Mesodermal cell (in vitro differentiated cells): ENCODE data around the gene RABEP2.

Experiments used
- H3K27ac ChIP-seq: 2 replicates; pipeline ENCODE4 v1.7.0; 2013; ENCODE audit warnings: mild to moderate bottlenecking, low read depth, low read length, moderate library complexity; ENCODE audit not compliant: severe bottlenecking
- H3K36me3 ChIP-seq: 2 replicates; pipeline ENCODE4 v1.7.1; 2013; ENCODE audit warnings: mild to moderate bottlenecking, low read length, moderate library complexity; ENCODE audit not compliant: control insufficient read depth, insufficient read depth
- H3K4me1 ChIP-seq: one replicate; pipeline ENCODE4 v1.7.1; 2013; ENCODE audit warnings: mild to moderate bottlenecking, low read length; ENCODE audit not compliant: insufficient read depth, control insufficient read depth, poor library complexity, severe bottlenecking
- H3K4me3 ChIP-seq: 2 replicates; pipeline ENCODE4 v1.7.0; 2013; ENCODE audit warnings: low read length, control low read depth, mild to moderate bottlenecking; ENCODE audit not compliant: insufficient read depth, poor library complexity, severe bottlenecking; ENCODE audit errors: extremely low read depth
- H3K9me3 ChIP-seq: 2 replicates; pipeline ENCODE4 v1.7.1; 2013; ENCODE audit warnings: mild to moderate bottlenecking, low read length, moderate library complexity; ENCODE audit not compliant: control insufficient read depth
- WGBS, 2 experiments: methylation state at CpG; one replicate each; pipeline ENCODE4 v1.1.5; 2013; ENCODE audit warnings: missing lambda C conversion rate in 2 of 2; ENCODE audit not compliant: insufficient coverage in 2 of 2; 5-methylcytosine and 5-hydroxymethylcytosine counted together

RABEP2 gene

GRCh38 chr16:28903344-28904042, 21.5 kb downstream of the RABEP2 start:
- peaks cover 6% of the 10 kb centered on the region for H3K36me3 ChIP-seq
- H3K4me3 ChIP-seq: no peak overlapping the region
- 94 to 96% methylated on average over 16 to 24 of the region's 29 CpGs for WGBS, 2 experiments
- no peaks in the 10 kb centered on the region for H3K4me1 ChIP-seq
- no peak overlapping the region for H3K27ac ChIP-seq
- no peaks in the 10 kb centered on the region for H3K9me3 ChIP-seq

DNA sequence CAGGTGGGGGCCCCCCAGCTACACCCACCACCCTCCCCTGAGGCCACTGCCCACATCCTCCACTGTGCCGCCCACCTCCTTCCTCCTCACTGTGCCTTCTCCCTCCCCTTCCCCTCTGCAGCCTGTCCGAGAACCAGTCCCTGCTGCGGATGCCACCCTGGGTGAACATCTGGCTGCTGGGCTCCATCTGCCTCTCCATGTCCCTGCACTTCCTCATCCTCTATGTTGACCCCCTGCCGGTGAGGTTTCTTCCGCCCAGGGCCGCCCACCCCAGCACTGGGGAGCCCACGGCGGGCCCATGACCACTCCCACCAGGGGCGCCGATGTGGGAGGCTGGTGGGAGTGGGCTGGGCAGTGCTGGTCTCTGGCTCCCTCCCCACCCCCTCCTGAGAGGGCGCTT, 22.1 kb downstream of the RABEP2 start:
- Histone ChIP-seq H3K36me3 (no peaks in the 10 kb centered on the region), H3K4me1 (peaks cover 3% of the 10 kb centered on the region), H3K27ac (no peak overlapping the region), H3K4me3 (no peak overlapping the region), H3K9me3 (no peaks in the 10 kb centered on the region)
- 79 to 92% methylated on average over 3 to 4 of the region's 11 CpGs for WGBS, 2 experiments

DNA sequence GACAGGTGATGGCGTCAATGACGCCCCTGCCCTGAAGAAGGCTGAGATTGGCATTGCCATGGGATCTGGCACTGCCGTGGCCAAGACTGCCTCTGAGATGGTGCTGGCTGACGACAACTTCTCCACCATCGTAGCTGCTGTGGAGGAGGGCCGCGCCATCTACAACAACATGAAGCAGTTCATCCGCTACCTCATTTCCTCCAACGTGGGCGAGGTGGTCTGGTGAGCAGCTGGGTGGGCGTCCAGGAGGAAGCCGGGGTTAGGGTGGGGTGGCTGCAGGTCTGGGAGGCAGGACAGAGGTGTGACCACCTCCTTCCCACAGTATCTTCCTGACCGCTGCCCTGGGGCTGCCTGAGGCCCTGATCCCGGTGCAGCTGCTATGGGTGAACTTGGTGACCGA, 23.2 kb downstream of the RABEP2 start:
- Histone ChIP-seq H3K36me3 (no peaks in the 10 kb centered on the region), H3K4me1 (peaks cover 4% of the 10 kb centered on the region), H3K4me3 (no peak overlapping the region), H3K27ac (no peak overlapping the region), H3K9me3 (no peaks in the 10 kb centered on the region)
- 88 to 94% methylated on average over 5 to 8 of the region's 15 CpGs for WGBS, 2 experiments

DNA sequence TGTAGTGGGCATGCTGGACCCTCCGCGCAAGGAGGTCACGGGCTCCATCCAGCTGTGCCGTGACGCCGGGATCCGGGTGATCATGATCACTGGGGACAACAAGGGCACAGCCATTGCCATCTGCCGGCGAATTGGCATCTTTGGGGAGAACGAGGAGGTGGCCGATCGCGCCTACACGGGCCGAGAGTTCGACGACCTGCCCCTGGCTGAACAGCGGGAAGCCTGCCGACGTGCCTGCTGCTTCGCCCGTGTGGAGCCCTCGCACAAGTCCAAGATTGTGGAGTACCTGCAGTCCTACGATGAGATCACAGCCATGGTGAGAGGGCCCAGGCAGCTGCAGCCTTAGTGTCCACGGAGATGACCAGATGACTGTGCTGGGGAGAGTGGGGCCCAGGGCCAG, 24.4 kb downstream of the RABEP2 start:
- Histone ChIP-seq H3K27ac (no peak overlapping the region), H3K36me3 (no peaks in the 10 kb centered on the region), H3K9me3 (no peaks in the 10 kb centered on the region), H3K4me1 (peaks cover 4% of the 10 kb centered on the region), H3K4me3 (no peak overlapping the region)
- WGBS, 2 experiments: 93 to 96% methylated on average over 25 of the region's 25 CpGs

- WGBS, 2 experiments: 95 to 97% methylated on average over 7 to 8 of the region's 11 CpGs
- H3K9me3 ChIP-seq: no peaks in the 10 kb centered on the region
- H3K4me3 ChIP-seq: no peak overlapping the region
- no peaks in the 10 kb centered on the region for H3K36me3 ChIP-seq
- peaks cover 4% of the 10 kb centered on the region for H3K4me1 ChIP-seq
- no peak overlapping the region for H3K27ac ChIP-seq
Measured at GRCh38 chr16:28899882-28900590, 25.0 kb downstream of the RABEP2 start.

GRCh38 chr16:28898942-28899341, 26.1 kb downstream of the RABEP2 start:
- 100% methylated on average over 2 to 3 of the region's 4 CpGs for WGBS, 2 experiments
- H3K27ac ChIP-seq: no peak overlapping the region
- H3K9me3 ChIP-seq: no peaks in the 10 kb centered on the region

GRCh38 chr16:28898266-28898665, 26.8 kb downstream of the RABEP2 start:
- no peak overlapping the region for H3K4me3 ChIP-seq
- WGBS, 2 experiments: 88 to 90% methylated on average over 12 to 14 of the region's 15 CpGs
- no peaks in the 10 kb centered on the region for H3K36me3 ChIP-seq
- peaks cover 4% of the 10 kb centered on the region for H3K4me1 ChIP-seq
- no peak overlapping the region for H3K27ac ChIP-seq
- no peaks in the 10 kb centered on the region for H3K9me3 ChIP-seq

More at GRCh38 chr16:28898942-28899341, 26.1 kb downstream of the RABEP2 start:
- Histone ChIP-seq H3K4me3 (no peak overlapping the region), H3K4me1 (peaks cover 4% of the 10 kb centered on the region), H3K36me3 (no peaks in the 10 kb centered on the region)

GRCh38 chr16:28897826-28898225, 27.2 kb downstream of the RABEP2 start:
- Histone ChIP-seq H3K4me3 (no peak overlapping the region), H3K9me3 (no peaks in the 10 kb centered on the region), H3K27ac (no peak overlapping the region), H3K36me3 (no peaks in the 10 kb centered on the region), H3K4me1 (peaks cover 4% of the 10 kb centered on the region)
- 80 to 93% methylated on average over 4 of the region's 4 CpGs for WGBS, 2 experiments

DNA sequence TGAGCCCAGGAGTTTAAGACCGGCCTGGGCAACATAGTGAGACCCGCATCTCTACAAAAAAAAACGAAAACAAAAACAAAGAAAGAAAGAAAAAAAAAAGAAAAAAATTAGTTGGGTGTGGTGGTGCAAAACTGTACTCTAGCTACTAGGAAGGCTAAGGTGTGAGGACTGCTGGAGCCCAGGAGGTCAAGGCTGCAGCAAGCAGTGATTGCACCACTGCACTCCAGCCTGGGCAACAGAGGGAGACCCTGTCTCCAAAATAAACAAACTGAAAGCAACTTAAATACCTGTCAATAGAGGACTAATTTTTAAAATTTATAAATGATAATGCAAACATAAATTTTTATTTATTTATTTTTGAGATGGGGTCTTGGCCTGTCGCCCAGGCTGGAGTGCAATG, 29.4 kb downstream of the RABEP2 start:
- no peaks in the 10 kb centered on the region for H3K9me3 ChIP-seq
- no peak overlapping the region for H3K27ac ChIP-seq
- H3K4me3 ChIP-seq: no peak overlapping the region
- WGBS, 2 experiments: 90% methylated on average over 2 of the region's 4 CpGs; no CpG with 5 or more reads in 1 of the 2 experiments
- H3K4me1 ChIP-seq: peaks cover 4% of the 10 kb centered on the region
- H3K36me3 ChIP-seq: no peaks in the 10 kb centered on the region

DNA sequence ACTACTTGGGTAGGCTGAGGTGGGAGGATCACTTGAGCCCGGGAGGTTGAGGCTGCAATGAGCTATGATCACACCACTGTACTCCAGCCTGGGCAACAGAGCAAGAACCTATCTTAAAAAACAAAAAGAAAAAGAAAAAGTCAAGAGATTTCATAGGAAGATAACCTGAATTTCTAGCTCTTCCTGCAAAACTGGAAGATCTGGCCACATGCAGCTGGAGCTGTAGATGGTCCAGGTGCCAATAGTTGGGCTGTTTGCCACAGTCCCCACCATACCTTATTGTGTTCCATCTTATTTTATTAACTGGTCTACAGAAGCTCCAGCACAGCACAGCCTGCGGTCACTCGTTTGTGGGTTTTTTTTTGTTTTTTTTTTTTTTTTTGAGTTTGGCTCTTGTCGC, 31.7 kb downstream of the RABEP2 start:
- H3K4me1 ChIP-seq: peaks cover 4% of the 10 kb centered on the region
- no peak overlapping the region for H3K27ac ChIP-seq
- WGBS, 2 experiments: 80 to 100% methylated on average over 1 of the region's 4 CpGs
- H3K9me3 ChIP-seq: no peaks in the 10 kb centered on the region
- H3K36me3 ChIP-seq: no peaks in the 10 kb centered on the region
- no peak overlapping the region for H3K4me3 ChIP-seq
